ENCODE data around the gene BCAS1.

GRCh38 chr20:54074511-54074910 is 4.1 kb upstream of the BCAS1 start:
- TF ChIP-seq CTCF (IDR thresholded peaks at IDR 0.05) (no peak), POLR2A (IDR thresholded peaks at IDR 0.05) (no peak)

Data from right lobe of liver (tissue), 4 donors.